Keratinocyte (primary cell): ENCODE measurements around the gene TAF10. TPM values are rescaled to one million over a fixed set of nuclear protein-coding genes. Genes with fewer than 3 reads are reported as not detected.

Experiments used
- DNase-seq: peaks from one replicate; pipeline ENCODE4 v3.0.0-alpha.2; 2011; ENCODE audit warnings: low read depth, missing footprints, low spot score
- FAIRE-seq: peaks from 2 replicates; lab custom pipeline; 2011; peaks lifted over from hg19 to GRCh38; lab: Jason Lieb, UNC
- H2AFZ ChIP-seq: 2 replicates; pipeline ENCODE4 v1.6.0; 2012; ENCODE audit warnings: low read length, control low read depth, inconsistent platforms; ENCODE audit not compliant: control insufficient read depth
- H3K27ac ChIP-seq: 2 replicates; pipeline ENCODE4 v1.5.1; 2011; ENCODE audit warnings: low read length; ENCODE audit not compliant: control insufficient read depth, insufficient read depth
- H3K27me3 ChIP-seq: 3 replicates; pipeline ENCODE4 v1.6.0; 2011; ENCODE audit warnings: low read length; ENCODE audit not compliant: control insufficient read depth, insufficient read depth; ENCODE audit errors: extremely low read depth
- H3K36me3 ChIP-seq, 2 experiments: 2 replicates in 1 of 2; 3 replicates in 1 of 2; pipeline ENCODE4 v1.5.1; 2011; ENCODE audit warnings: low read length in 2 of 2, mild to moderate bottlenecking in 1 of 2; ENCODE audit not compliant: control insufficient read depth in 2 of 2, insufficient read depth in 2 of 2; ENCODE audit errors: extremely low read depth in 1 of 2
- H3K4me1 ChIP-seq: 3 replicates; pipeline ENCODE4 v1.5.1; 2011; ENCODE audit warnings: low read length; ENCODE audit not compliant: control insufficient read depth, insufficient read depth; ENCODE audit errors: extremely low read depth
- H3K4me2 ChIP-seq: 3 replicates; pipeline ENCODE4 v1.6.0; 2011; ENCODE audit warnings: low read depth, low read length; ENCODE audit not compliant: control insufficient read depth, insufficient read depth; ENCODE audit errors: extremely low read depth
- H3K4me3 ChIP-seq, 3 experiments: fragments of 200-600 bp in 1 of 3; sonication (generic) in 1 of 3; 2 replicates in 2 of 3; 3 replicates in 1 of 3; pipeline ENCODE4 v1.5.1; 2011 to 2016; ENCODE audit warnings: low read length in 3 of 3, mild to moderate bottlenecking in 3 of 3, control low read depth in 2 of 3, inconsistent platforms in 1 of 3, low read depth in 1 of 3, mixed read lengths in 1 of 3, mixed run types in 1 of 3, moderate library complexity in 1 of 3; ENCODE audit not compliant: control insufficient read depth in 2 of 3, insufficient read depth in 2 of 3; ENCODE audit errors: extremely low read depth in 1 of 3
- H3K79me2 ChIP-seq: 2 replicates; pipeline ENCODE4 v1.6.0; 2012; ENCODE audit warnings: low read length; ENCODE audit not compliant: control insufficient read depth, insufficient read depth
- H3K9ac ChIP-seq: 3 replicates; pipeline ENCODE4 v1.6.0; 2011; ENCODE audit warnings: low read length; ENCODE audit not compliant: control insufficient read depth, insufficient read depth; ENCODE audit errors: extremely low read depth
- H3K9me1 ChIP-seq: 3 replicates; pipeline ENCODE4 v1.6.0; 2011; ENCODE audit warnings: low read length; ENCODE audit not compliant: control insufficient read depth, insufficient read depth; ENCODE audit errors: extremely low read depth
- H3K9me3 ChIP-seq: 2 replicates; pipeline ENCODE4 v1.5.1; 2012; ENCODE audit warnings: low read depth, low read length; ENCODE audit not compliant: control insufficient read depth
- H4K20me1 ChIP-seq: 3 replicates; pipeline ENCODE4 v1.6.0; 2011; ENCODE audit warnings: low read length; ENCODE audit not compliant: control insufficient read depth, insufficient read depth; ENCODE audit errors: extremely low read depth
- EZH2 ChIP-seq: IDR thresholded peaks from one replicate; pipeline ENCODE4 v1.6.1; 2012; ENCODE audit warnings: inconsistent platforms, mild to moderate bottlenecking, low read length, moderate library complexity
- dilution Hi-C: fragments of 300-500 bp; cut with MboI; formaldehyde crosslinking; loops from one replicate; pipeline ENCODE4 v1.7.0; 2020; ENCODE audit warnings: low sequenced_read_pairs; ENCODE audit not compliant: extremely low pct_ligation_motif_present
- polyA plus RNA-seq, 5 experiments: library from polyadenylated mRNA; depleted of rRNA in 3 of 5; stranded (reverse) in 3 of 5; stranded (forward) in 1 of 5; unstranded in 1 of 5; fragments of >200 nt; gene quantifications; 1 replicate in 1 of 5; 2 replicates in 3 of 5; 3 replicates in 1 of 5; pipeline versions ENCODE4 v1.2.1 to v1.2.3, GENCODE V29; 2011 to 2012; ENCODE audit warnings: missing spikeins in 2 of 5, low read depth in 1 of 5, low replicate concordance in 1 of 5
- TF ChIP-seq, protein P1 (sequence below), 3 experiments: IDR thresholded peaks in 1 of 3; conservative IDR thresholded peaks in 1 of 3; optimal IDR thresholded peaks in 1 of 3; 2 replicates in 2 of 3; 3 replicates in 1 of 3; pipeline versions ENCODE3 to v1.5.1; 2011; ENCODE audit warnings: low read length in 3 of 3, mild to moderate bottlenecking in 3 of 3, moderate library complexity in 2 of 3, control low read depth in 1 of 3, inconsistent platforms in 1 of 3; ENCODE audit not compliant: insufficient read depth in 2 of 3; ENCODE audit errors: extremely low read depth in 1 of 3

Gene TAF10
- polyA plus RNA-seq, 1 donor (not counting 4 experiments of a cell fraction or from before 2014, with no cell fraction given) = 165 TPM

DNA sequence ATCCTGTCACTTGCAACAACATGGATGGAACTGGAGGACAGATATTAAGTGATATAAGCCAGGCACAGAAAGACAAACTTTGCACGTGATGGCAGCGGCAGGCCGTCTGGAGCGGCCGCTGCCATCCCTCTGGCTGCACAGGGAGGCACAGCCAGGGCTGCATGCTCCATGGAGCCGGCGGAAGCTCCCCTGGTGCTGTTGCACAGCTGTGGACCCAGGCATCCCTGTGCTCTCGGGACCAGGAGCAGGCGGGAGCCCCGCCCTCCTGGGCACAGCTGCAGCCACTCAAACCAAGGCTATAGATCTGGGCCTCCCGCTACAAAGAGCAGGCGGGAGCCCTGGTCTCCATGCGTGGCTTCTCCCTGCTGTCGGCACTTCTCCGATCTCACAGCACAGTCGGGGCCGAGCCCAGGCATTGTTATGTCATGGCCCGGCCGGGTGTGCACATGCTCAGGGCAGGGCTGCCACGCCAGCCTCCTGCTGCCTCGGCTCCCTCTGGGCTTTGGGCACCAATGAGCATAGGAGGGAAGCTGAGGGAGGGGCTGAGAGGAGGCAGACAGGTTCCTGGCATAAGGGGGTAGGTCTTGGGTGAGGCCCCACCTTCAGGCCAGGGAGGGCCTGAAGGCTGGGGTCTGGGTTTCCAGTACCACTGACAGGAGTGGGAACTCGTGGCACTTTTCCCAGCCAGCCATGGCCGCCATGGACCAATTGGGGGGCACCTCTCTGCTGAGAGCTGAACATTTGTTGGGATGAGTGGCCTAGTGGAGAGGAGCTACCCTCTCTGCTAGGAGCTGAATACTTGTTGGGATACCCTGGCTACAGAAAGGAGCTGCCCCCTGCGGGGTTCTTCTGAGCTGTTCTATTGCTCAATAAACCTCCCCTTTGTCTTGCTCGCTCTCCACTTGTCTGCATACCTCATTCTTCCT lies 25.3 kb downstream of the TAF10 start:
- Histone ChIP-seq H3K79me2 (no peaks in the 10 kb centered on the region), H3K9me1 (no peaks in the 10 kb centered on the region), H3K36me3 (no peaks in the 10 kb centered on the region), H3K4me2 (no peak overlapping the region), H3K4me1 (no peaks in the 10 kb centered on the region), H2AFZ (no peak overlapping the region), H3K27ac (no peak overlapping the region), H3K9me3 (peaks cover 3% of the 10 kb centered on the region), H3K9ac (no peak overlapping the region), H4K20me1 (no peaks in the 10 kb centered on the region), H3K27me3 (no peaks in the 10 kb centered on the region), H3K4me3 (no peak overlapping the region)
- dilution Hi-C loops = no loop called here
- TF ChIP-seq EZH2 = no peak
- TF ChIP-seq, protein P1, sequence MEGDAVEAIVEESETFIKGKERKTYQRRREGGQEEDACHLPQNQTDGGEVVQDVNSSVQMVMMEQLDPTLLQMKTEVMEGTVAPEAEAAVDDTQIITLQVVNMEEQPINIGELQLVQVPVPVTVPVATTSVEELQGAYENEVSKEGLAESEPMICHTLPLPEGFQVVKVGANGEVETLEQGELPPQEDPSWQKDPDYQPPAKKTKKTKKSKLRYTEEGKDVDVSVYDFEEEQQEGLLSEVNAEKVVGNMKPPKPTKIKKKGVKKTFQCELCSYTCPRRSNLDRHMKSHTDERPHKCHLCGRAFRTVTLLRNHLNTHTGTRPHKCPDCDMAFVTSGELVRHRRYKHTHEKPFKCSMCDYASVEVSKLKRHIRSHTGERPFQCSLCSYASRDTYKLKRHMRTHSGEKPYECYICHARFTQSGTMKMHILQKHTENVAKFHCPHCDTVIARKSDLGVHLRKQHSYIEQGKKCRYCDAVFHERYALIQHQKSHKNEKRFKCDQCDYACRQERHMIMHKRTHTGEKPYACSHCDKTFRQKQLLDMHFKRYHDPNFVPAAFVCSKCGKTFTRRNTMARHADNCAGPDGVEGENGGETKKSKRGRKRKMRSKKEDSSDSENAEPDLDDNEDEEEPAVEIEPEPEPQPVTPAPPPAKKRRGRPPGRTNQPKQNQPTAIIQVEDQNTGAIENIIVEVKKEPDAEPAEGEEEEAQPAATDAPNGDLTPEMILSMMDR (optimal IDR thresholded peaks at IDR 0.05 in 1 of 3, IDR thresholded peaks at IDR 0.05 in 1 of 3, conservative IDR thresholded peaks at IDR 0.05 in 1 of 3; ENCODE audit: extremely low read depth in 1 of 3, insufficient read depth in 2 of 3, low read length in 3 of 3) = no peak
- no peak for DNase-seq
- no peak for FAIRE-seq

DNA sequence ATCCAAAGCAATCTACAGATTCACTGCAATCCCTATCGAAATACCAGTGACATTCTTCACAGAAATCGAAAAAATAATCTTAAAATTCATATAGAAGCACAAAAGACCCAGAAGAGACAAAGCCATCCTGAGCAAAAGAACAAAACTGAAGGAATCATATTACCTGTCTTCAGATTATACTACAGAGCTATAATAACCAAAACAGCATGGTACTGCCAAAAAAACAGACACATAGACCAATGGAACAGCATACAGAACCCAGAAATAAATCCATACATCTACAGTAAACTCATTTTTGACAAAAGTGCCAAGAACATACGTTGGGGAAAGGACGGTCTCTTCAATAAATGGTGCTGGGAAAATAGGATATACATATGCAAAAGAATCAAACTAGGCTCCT lies 27.5 kb downstream of the TAF10 start:
- Histone ChIP-seq H3K9ac (no peak overlapping the region), H3K4me2 (no peak overlapping the region), H3K4me1 (no peaks in the 10 kb centered on the region), H3K4me3 (no peak overlapping the region), H3K36me3 (no peaks in the 10 kb centered on the region), H3K9me3 (peaks cover 3% of the 10 kb centered on the region), H3K27me3 (no peaks in the 10 kb centered on the region), H2AFZ (no peak overlapping the region), H3K27ac (no peak overlapping the region), H4K20me1 (no peaks in the 10 kb centered on the region), H3K9me1 (no peaks in the 10 kb centered on the region), H3K79me2 (no peaks in the 10 kb centered on the region)
- no peak for TF ChIP-seq EZH2
- TF ChIP-seq, protein P1 (optimal IDR thresholded peaks at IDR 0.05 in 1 of 3, IDR thresholded peaks at IDR 0.05 in 1 of 3, conservative IDR thresholded peaks at IDR 0.05 in 1 of 3; ENCODE audit: extremely low read depth in 1 of 3, insufficient read depth in 2 of 3, low read length in 3 of 3) = no peak
- FAIRE-seq (no peak), DNase-seq (no peak)
- dilution Hi-C loops = no loop called here
